COR-L47 (cell line): ENCODE measurements around the gene HEMGN.

ENCODE experiments used
- DNase-seq: peaks from one replicate; lab custom pipeline; 2025; lab: John Stamatoyannopoulos, UW

The HEMGN gene

DNA sequence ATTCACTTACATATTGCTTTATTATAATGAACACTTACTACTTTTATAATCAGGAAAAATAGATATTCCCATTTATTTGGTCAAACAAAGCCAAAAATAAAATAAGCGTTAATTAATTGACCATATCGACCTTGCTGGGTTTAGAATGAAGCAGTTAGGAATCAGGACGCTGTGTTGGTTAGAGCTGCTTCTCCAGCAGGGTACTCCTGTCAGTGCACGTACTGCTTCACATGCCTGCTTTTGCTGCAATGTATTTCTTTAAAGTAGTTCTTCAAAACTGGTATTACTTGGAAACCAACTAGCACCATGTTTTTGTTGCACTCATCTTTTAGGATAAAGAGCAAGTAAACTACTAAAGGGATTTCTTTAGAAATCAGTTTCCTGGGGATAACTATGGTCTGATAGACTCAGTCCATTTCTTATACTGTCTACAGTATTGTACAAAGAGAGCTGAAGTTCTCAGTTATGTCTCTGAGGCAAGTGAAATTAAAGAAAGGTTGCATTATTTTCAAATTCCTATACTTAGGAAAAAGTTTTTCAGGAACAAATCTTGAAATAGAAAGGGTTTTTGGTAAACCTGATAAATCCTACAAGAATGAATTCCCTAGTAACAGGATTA is 8.9 kb downstream of the HEMGN start:
- no peak for DNase-seq

GRCh38 chr9:97925497-97926334 is 12.3 kb downstream of the HEMGN start:
- DNase-seq, result no peak

DNA sequence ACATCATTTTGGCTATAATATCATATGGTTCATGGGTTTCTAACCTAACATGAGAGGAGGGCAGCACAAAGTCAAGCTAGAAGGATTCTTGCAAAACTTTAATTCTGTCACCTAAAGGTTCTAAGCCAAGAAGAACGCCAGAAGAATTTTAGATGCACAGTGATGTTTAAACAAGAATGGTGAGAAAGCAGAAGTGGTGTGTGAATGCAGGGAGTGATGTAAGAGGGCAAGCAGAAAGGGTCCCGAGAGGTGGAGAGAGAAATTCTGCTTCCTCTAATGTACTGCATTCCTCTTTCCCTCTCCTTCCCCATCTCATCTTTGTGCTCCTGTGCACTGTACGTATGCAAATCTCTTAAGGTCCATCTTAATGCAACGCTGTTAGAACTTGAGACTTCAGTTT is 13.6 kb downstream of the HEMGN start:
- DNase-seq, result no peak

- peak; percentile 86 for DNase-seq
Observed at GRCh38 chr9:97923529-97924108, 14.4 kb downstream of the HEMGN start.

DNA sequence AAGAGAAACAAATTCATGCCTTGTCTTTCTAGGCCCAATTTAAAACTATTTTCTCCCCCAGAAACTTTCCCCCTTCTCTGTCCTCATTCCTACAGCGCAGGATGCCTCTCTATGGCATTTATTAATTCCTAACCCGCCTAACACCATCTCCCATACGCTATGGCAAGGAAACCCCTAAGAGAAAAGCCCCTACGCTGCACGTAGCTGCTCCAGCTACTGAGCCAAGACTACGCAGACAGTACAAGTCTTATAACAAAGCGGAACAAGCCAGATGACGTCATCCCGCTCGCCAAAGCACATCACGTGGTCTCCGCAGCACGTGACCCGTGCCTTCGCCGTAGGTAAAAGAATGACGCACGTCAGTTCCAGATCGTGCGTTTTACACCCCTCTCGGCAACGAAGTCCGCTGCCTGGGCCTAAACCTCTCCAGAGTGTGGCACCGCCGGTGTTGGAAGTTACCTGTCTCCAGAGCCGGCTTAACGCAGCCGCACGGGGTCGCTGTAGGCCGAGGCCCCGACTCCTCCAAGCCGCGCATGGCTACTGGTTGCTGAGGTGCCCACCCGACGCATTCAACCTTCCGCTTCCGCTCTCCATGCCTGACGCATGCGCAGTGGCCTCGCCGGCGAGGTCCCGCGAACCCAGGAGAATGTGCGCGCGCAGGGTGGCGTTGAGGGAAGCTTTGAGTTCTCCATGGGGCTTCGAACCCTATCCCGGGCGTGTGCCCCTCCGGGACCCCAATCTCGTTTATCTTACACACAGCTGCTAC is 15.8 kb downstream of the HEMGN start, which contains the start of gene TRMO:
Gene TRMO, minus strand, starts transcription at position 542 of the 766 bp plus-strand sequence. Its CDS starts 7 bp downstream, at position 535.
- DNase-seq, result peak; percentile 97

DNA sequence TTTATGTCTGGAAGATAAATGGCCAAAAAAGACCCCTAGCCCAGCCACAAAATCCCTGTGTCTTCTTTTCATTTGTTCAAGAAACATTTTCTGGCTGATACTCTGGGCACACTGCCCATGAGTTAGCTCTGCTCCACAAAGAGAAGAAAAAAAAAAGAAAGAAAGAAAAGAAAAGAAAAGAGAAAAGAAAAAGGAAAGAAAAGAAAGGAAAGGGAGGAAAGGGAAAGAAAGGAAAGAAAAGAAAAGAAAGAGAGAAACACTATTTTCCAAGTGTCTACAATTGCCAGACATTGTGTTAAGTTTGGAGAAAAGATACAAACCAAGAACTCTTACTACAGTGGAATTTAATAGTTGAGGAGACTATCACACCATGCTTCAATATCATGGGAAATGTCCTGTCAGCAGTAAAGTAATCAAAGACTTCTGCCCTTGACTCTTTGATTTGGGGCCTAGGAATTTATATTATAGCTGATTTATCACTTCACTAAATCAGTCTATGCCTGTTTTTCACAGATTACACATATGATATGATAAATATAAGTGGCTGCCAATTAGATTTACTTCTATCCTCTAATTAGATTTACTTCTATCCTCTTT is 18.7 kb downstream of the HEMGN start:
- DNase-seq, result no peak

DNA sequence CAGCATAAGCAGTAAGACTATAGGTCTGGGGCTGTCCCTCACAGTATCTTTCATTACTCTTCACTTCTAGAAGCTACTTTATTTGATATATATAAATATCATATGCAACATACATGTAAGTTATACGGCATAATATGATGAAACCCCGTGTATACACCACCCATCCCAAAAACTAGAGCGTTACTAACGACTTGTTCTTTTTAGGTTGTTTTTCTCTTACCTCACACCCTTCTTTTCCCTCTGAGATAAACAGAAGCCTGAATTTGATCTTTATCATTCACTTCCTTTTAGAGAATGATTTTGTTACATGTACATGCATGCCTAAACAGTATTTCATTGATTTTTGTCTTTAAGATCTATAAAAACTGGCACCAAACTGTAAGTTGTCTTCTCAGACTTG is 19.4 kb downstream of the HEMGN start:
- DNase-seq, result no peak

DNA sequence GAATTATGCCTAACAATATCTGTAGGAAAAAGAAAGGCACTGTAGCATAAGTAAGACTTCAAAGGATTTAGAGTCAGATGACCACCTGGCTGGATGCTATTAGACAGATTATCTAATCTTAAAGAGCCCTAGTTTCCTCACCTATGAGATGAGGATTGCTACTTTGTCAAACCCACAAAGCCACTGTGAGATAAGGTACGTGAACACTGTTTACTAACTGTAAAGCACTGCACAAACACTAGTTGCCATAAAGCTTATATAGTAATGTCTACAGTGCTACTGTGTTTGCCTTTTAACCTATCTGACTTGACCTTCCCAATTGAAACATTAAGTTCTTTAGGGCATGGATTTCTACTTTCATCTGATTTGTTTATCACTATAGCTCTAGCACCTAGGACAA is 26.0 kb downstream of the HEMGN start:
- DNase-seq, result no peak

DNA sequence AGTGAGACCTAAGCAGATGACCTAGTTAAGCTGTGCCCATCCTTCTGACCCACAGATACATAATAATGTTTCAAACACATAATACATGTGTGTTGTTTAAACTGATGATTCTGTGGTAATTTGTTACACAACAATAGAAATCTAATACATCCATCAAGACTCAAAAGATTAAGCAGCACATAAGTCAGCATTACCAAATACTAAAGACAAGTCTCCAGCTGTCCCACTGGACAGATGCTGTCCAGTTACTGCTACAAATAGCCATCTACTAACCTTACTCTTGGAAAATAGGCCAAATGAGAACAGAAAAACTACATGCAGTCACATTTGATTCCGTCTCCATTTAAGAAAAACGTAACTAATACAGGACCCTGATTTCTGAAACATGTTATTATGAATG is 26.4 kb downstream of the HEMGN start:
- DNase-seq, result no peak

- no peak for DNase-seq
Observed at GRCh38 chr9:97910357-97910756, 27.6 kb downstream of the HEMGN start.

DNA sequence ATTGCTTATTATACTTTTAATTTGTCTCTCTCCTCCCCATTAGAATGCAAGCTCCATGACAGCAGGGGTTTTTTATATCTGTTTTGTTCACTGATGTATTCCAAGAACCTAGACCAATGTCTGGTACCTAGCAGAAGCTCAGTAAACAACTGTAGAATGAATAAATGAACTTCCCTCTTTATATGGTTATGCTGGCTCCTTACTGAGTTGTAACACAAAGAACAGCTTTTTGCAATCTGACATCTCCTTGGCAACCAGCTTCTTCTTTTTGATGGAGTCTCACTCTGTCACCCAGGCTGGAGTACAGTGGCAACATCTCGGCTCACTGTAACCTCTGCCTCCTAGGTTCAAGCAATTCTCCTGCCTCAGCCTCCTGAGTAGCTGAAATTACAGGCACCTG is 29.3 kb downstream of the HEMGN start:
- no peak for DNase-seq

GRCh38 chr9:97907632-97908031 is 30.3 kb downstream of the HEMGN start:
- DNase-seq, result no peak

DNA sequence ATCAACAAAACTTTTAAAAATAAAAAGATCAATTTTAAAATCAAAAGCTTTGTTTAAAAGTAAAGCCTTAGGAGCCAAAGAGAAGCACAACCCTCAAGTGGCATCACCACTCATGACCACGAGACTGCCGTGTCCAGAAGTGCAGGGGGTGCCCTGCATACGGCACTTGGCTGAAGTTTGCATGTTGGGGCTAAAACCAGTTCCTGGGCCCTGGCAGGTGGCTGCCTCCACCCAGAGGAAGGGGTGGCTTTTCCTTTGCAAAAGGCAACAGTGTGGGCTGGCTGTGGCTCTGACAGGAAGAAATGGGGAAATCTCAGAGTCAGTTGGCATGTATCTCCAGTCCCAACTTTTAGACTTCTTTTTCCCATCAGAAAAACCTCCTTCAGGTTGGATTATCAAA is 30.9 kb downstream of the HEMGN start:
- DNase-seq, result no peak

DNA sequence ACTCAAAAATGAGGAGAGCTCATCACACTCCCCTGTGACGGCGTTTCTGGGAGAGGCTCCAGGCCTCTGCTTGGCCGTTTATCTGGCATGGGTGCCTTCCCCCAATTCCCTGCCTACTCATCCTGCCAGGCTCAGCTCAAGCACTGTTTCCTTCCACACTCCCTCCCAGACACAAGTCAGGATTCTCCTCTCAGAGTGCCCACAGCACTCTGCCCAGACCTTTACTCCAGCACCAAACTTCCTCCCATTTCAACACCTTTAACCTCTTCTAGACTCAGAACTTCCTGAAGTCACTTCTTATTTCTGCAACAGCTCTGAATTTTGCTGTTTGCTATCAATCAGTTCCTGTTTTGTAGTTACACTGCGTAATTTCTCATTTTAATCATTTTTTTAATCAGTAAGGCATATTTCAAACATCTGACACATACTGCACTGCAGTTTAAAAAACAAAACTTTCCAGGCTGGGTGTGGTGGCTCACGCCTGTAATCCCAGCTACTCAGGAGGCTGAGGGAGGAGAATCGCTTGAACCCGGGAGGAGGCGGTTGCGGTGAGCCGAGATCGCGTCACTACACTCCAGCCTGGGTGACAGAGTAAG is 31.6 kb downstream of the HEMGN start:
- no peak for DNase-seq

- no peak for DNase-seq
Observed at GRCh38 chr9:97905228-97905627, 32.7 kb downstream of the HEMGN start.

- no peak for DNase-seq
Observed at GRCh38 chr9:97904725-97905124, 33.2 kb downstream of the HEMGN start.

- DNase-seq, result no peak
Observed at GRCh38 chr9:97903177-97903576, 34.8 kb downstream of the HEMGN start.

DNA sequence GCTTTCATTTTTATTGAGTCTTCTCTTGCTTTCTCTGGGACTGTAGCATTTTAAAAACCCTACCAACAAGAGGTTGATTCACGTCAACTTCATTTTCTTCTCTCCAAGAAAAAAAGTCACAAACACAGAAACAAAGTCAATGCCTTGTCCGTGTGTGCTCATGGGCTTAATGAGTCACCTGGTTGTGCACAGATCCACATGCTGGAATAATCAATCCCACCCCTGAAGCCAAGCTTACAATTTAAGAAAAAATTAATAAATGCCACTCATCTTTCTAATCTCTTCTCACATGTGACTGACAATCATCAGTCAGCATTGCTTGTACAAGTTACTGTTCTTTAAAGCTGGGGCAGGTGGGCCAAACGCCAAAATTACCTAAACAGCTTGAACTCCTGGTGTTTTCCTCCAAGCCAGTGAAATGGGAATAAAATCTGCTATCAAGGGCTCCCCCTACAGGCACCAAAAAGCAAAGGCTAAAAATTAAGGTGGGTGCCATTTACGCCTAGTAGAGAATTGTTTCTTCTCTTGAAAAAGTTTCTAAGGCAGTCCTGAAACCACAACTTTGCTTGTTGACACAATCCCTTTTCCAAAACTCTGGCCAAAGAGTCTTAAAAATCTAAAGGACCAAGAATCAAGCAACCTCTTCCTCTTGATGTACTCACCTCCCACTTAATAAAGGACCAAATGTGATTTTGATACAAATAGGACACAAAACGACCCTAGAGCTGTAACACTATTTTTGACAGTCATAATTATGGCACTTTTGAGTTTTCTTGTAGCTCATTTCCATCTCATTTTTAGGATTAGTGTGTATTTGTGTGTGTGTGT is 37.0 kb downstream of the HEMGN start:
- peak; percentile 72 for DNase-seq

- no peak for DNase-seq
Observed at GRCh38 chr9:97900103-97900737, 37.8 kb downstream of the HEMGN start.

GRCh38 chr9:97895695-97896332 is 42.2 kb downstream of the HEMGN start:
- no peak for DNase-seq
